Fibroblast of lung (primary cell): ENCODE results near the gene TNNI3K. TPM values are rescaled to one million over a fixed set of nuclear protein-coding genes. Genes with fewer than 3 reads are reported as not detected.

ENCODE experiments used
- DNase-seq, 2 donors: peaks; one replicate each; pipeline versions ENCODE4 v3.0.0 to v3.0.0-alpha.2; 2010; ENCODE audit warnings: low read depth in 2 of 2
- H2AFZ ChIP-seq: 2 replicates; pipeline ENCODE4 v1.5.1; 2012; ENCODE audit warnings: low read length, control low read depth, inconsistent platforms
- H3K27ac ChIP-seq: 2 replicates; pipeline ENCODE4 v1.5.1; 2011; ENCODE audit warnings: low read length, control low read depth; ENCODE audit not compliant: insufficient read depth
- H3K27me3 ChIP-seq: 2 replicates; pipeline ENCODE4 v1.5.1; 2011; ENCODE audit warnings: mild to moderate bottlenecking, low read length; ENCODE audit not compliant: control insufficient read depth, insufficient read depth
- H3K36me3 ChIP-seq: 2 replicates; pipeline ENCODE4 v1.5.1; 2011; ENCODE audit warnings: low read length; ENCODE audit not compliant: control insufficient read depth, insufficient read depth
- H3K4me1 ChIP-seq: 2 replicates; pipeline ENCODE4 v1.5.1; 2011; ENCODE audit warnings: low read length; ENCODE audit not compliant: control insufficient read depth, insufficient read depth; ENCODE audit errors: extremely low read depth
- H3K4me2 ChIP-seq: 2 replicates; pipeline ENCODE4 v1.5.1; 2011; ENCODE audit warnings: low read length, control low read depth; ENCODE audit not compliant: insufficient read depth; ENCODE audit errors: extremely low read depth
- H3K4me3 ChIP-seq, 4 experiments: fragments of 200-600 bp in 1 of 4; sonication (generic) in 1 of 4; replicated peaks in 1 of 4; 2 replicates each; pipeline ENCODE4 v1.5.1; 2011 to 2016; ENCODE audit warnings: low read length in 4 of 4, low read depth in 3 of 4, mild to moderate bottlenecking in 3 of 4, control low read depth in 2 of 4, inconsistent platforms in 1 of 4, mixed read lengths in 1 of 4; ENCODE audit not compliant: insufficient read depth in 1 of 4; ENCODE audit errors: control extremely low read depth in 1 of 4
- H3K79me2 ChIP-seq: 2 replicates; pipeline ENCODE4 v1.5.1; 2012; ENCODE audit warnings: mild to moderate bottlenecking, low read length, inconsistent platforms; ENCODE audit not compliant: control insufficient read depth, insufficient read depth
- H3K9ac ChIP-seq: 2 replicates; pipeline ENCODE4 v1.5.1; 2011; ENCODE audit warnings: mild to moderate bottlenecking, low read length, control low read depth; ENCODE audit not compliant: insufficient read depth
- H3K9me3 ChIP-seq: 2 replicates; pipeline ENCODE4 v1.5.1; 2012; ENCODE audit warnings: low read depth, low read length; ENCODE audit not compliant: control insufficient read depth, insufficient read depth
- H4K20me1 ChIP-seq: 2 replicates; pipeline ENCODE4 v1.5.1; 2011; ENCODE audit warnings: low read length; ENCODE audit not compliant: control insufficient read depth, insufficient read depth; ENCODE audit errors: extremely low read depth
- CTCF ChIP-seq, 2 donors: IDR thresholded peaks in 1 of 2; conservative IDR thresholded peaks in 1 of 2; 1 replicate in 1 of 2; 2 replicates in 1 of 2; pipeline ENCODE4 v1.5.1; 2011 to 2012; ENCODE audit warnings: low read length in 2 of 2, control low read depth in 1 of 2, inconsistent platforms in 1 of 2, low read depth in 1 of 2, mild to moderate bottlenecking in 1 of 2
- EZH2 ChIP-seq: IDR thresholded peaks from 2 replicates; pipeline ENCODE4 v1.5.1; 2012; ENCODE audit warnings: low read length, control low read depth, mild to moderate bottlenecking; ENCODE audit errors: missing control alignments
- polyA minus RNA-seq: library from RNA; depleted of rRNA, polyadenylated mRNA; stranded (reverse); fragments of >200 nt; gene quantifications from 2 replicates; pipeline ENCODE4 v1.2.3, GENCODE V29; 2011; ENCODE audit warnings: low replicate concordance
- polyA plus RNA-seq, 2 donors: library from polyadenylated mRNA; depleted of rRNA in 1 of 2; stranded (reverse) in 1 of 2; unstranded in 1 of 2; fragments of >200 nt; gene quantifications; 2 replicates each; pipeline ENCODE4 v1.2.1, GENCODE V29; 2011 to 2012; ENCODE audit warnings: missing spikeins in 1 of 2
- total RNA-seq: library from RNA; depleted of rRNA; stranded (reverse); fragments of >200 nt; gene quantifications from 2 replicates; pipeline ENCODE4 v1.2.1, GENCODE V29; 2014

Gene TNNI3K
- total RNA-seq = 0.66 and 1.0 TPM in 2 replicates
- 0.27 and 0.91 TPM in 2 replicates for polyA plus RNA-seq
- polyA plus RNA-seq (2012) = 0.30 and 0.38 TPM in 2 replicates
- polyA minus RNA-seq = not detected in 2 replicates

- Histone ChIP-seq H3K27me3 (no peaks in the 10 kb centered on the region), H3K9me3 (no peaks in the 10 kb centered on the region), H3K9ac (no peak within 1 kb of the TSS), H3K27ac (no peak within 1 kb of the TSS), H3K4me1 (no peaks in the 10 kb centered on the region), H2AFZ (no peak within 1 kb of the TSS), H3K36me3 (no peaks in the 10 kb centered on the region), H3K4me2 (no peak within 1 kb of the TSS), H3K79me2 (no peaks in the 10 kb centered on the region), H3K4me3 (no peak within 1 kb of the TSS), H4K20me1 (no peaks in the 10 kb centered on the region)
- no peak for TF ChIP-seq CTCF (conservative IDR thresholded peaks at IDR 0.05 in 1 of 2, IDR thresholded peaks at IDR 0.05 in 1 of 2; ENCODE audit: low read depth in 1 of 2, low read length in 2 of 2)
- no peak for TF ChIP-seq EZH2
- DNase-seq = no peak
Measured at GRCh38 chr1:74235153-74235552, at the start of gene TNNI3K. Gene TNNI3K, plus strand, starts transcription at chr1:74235387. Its CDS starts 65 bp downstream, at chr1:74235452.

- Histone ChIP-seq H3K4me3 (no peak overlapping the region), H3K9ac (no peak overlapping the region), H3K79me2 (no peaks in the 10 kb centered on the region), H3K27ac (no peak overlapping the region), H3K36me3 (no peaks in the 10 kb centered on the region), H3K4me1 (no peaks in the 10 kb centered on the region), H3K9me3 (no peaks in the 10 kb centered on the region), H3K4me2 (no peak overlapping the region), H2AFZ (no peak overlapping the region), H3K27me3 (no peaks in the 10 kb centered on the region), H4K20me1 (no peaks in the 10 kb centered on the region)
- DNase-seq = peak; percentile 24 to 62
- TF ChIP-seq CTCF (conservative IDR thresholded peaks at IDR 0.05 in 1 of 2, IDR thresholded peaks at IDR 0.05 in 1 of 2; ENCODE audit: low read depth in 1 of 2, low read length in 2 of 2) = no peak
- TF ChIP-seq EZH2 = no peak
Measured at GRCh38 chr1:74193908-74194307, 41.3 kb upstream of the TNNI3K start.

- no peaks in the 10 kb centered on the region for H3K79me2 ChIP-seq
- no peak overlapping the region for H3K4me2 ChIP-seq
- H3K4me3 ChIP-seq = no peak overlapping the region
- no peaks in the 10 kb centered on the region for H4K20me1 ChIP-seq
- H3K36me3 ChIP-seq = no peaks in the 10 kb centered on the region
- H2AFZ ChIP-seq = no peak overlapping the region
- H3K9ac ChIP-seq = no peak overlapping the region
- no peaks in the 10 kb centered on the region for H3K4me1 ChIP-seq
- H3K27ac ChIP-seq = no peak overlapping the region
- TF ChIP-seq EZH2 = no peak
- TF ChIP-seq CTCF (conservative IDR thresholded peaks at IDR 0.05 in 1 of 2, IDR thresholded peaks at IDR 0.05 in 1 of 2; ENCODE audit: low read depth in 1 of 2, low read length in 2 of 2) = no peak
- no peaks in the 10 kb centered on the region for H3K27me3 ChIP-seq
- DNase-seq = no peak
- H3K9me3 ChIP-seq = no peaks in the 10 kb centered on the region
Measured at GRCh38 chr1:74195339-74195738, 39.8 kb upstream of the TNNI3K start.
